HG03378 (cell line): ENCODE data around the gene MGAT5.
"Not testable (repeated sequence)": the region's sequence is repeated elsewhere in the genome, so short reads cannot be mapped to it uniquely, and the experiment has no call there.

Experiments
- ATAC-seq: cut with Tn5 transposase; IDR thresholded peaks from one replicate; pipeline ENCODE4 v1.9.1; 2021; ENCODE audit warnings: mild to moderate bottlenecking, moderate library complexity; ENCODE audit not compliant: unreplicated experiment

The MGAT5 gene

GRCh38 chr2:134458950-134459349 is 205.1 kb downstream of the MGAT5 start:
- ATAC-seq: no peak

- ATAC-seq: no peak
Observed at GRCh38 chr2:134459706-134460406, 206.0 kb downstream of the MGAT5 start.

- ATAC-seq: peak; percentile 74
Observed at GRCh38 chr2:134460583-134460998, 206.7 kb downstream of the MGAT5 start.

GRCh38 chr2:134461511-134461910 is 207.6 kb downstream of the MGAT5 start:
- ATAC-seq: no peak

- ATAC-seq: no peak
Observed at GRCh38 chr2:134462275-134462674, 208.4 kb downstream of the MGAT5 start.

- no peak for ATAC-seq
Observed at GRCh38 chr2:134462791-134463698, 209.2 kb downstream of the MGAT5 start.

- ATAC-seq: no peak
Observed at GRCh38 chr2:134463699-134464022, 209.8 kb downstream of the MGAT5 start.

- no peak for ATAC-seq
Observed at GRCh38 chr2:134465228-134466105, 211.6 kb downstream of the MGAT5 start.

GRCh38 chr2:134466141-134466540 is 212.3 kb downstream of the MGAT5 start:
- ATAC-seq: no peak

- no peak for ATAC-seq
Observed at GRCh38 chr2:134468164-134468563, 214.3 kb downstream of the MGAT5 start.

GRCh38 chr2:134468776-134469175 is 214.9 kb downstream of the MGAT5 start:
- no peak for ATAC-seq

- no peak for ATAC-seq
Observed at GRCh38 chr2:134469516-134470115, 215.7 kb downstream of the MGAT5 start.

- ATAC-seq: no peak
Observed at GRCh38 chr2:134470561-134471168, 216.8 kb downstream of the MGAT5 start.

GRCh38 chr2:134476982-134477381 is 223.1 kb downstream of the MGAT5 start:
- ATAC-seq: not testable (repeated sequence)

GRCh38 chr2:134479696-134480330 is 225.9 kb downstream of the MGAT5 start:
- ATAC-seq: no peak

- ATAC-seq: no peak
Observed at GRCh38 chr2:134482131-134482723, 228.4 kb downstream of the MGAT5 start.

- ATAC-seq: no peak
Observed at GRCh38 chr2:134482766-134483340, 229.0 kb downstream of the MGAT5 start.

- ATAC-seq: no peak
Observed at GRCh38 chr2:134489732-134490384, 236.0 kb downstream of the MGAT5 start.

GRCh38 chr2:134490559-134490958 is 236.7 kb downstream of the MGAT5 start:
- no peak for ATAC-seq
